ENCODE results near the gene HSP90B1. TPM values are rescaled to one million over a fixed set of nuclear protein-coding genes. Genes with fewer than 3 reads are reported as not detected.

The HSP90B1 gene
- total RNA-seq, 4 donors from 2014 or later = 171 to 346 (median 211) TPM

DNA sequence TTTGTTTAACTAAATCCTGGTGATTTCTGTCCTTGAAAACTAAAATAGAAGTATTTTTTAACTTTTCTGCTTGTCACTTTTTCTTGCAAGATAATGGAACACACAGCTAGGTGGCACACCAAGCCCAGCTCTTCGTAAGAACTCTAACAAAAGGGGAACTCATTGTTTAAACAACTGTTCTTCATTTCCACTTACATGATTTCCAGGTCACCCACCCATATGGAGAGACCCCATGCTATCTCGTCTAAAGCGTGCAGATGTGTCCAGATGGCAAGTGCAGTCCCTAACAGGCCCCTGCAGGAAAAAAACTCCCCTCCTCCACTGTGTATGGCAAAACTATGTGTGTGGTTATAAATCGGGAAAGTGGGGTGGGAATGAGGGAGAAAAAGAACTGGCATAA, 45.9 kb upstream of the HSP90B1 start:
- in situ Hi-C loops (cut with MboI; ENCODE audit: low pct_ligation_motif_present in 1 of 4, low pct_unique_long_range_greater_than_20kb in 1 of 4, low sequenced_read_pairs in 3 of 4) = loop anchor here in 2 of 4 donors (5.0 to 10.0 kb wide), 2 partner anchors 220 to 228 kb away; no protein-coding TSS in a partner anchor
- TF ChIP-seq POLR2A (IDR thresholded peaks at IDR 0.05) = no peak
- TF ChIP-seq, protein P1, sequence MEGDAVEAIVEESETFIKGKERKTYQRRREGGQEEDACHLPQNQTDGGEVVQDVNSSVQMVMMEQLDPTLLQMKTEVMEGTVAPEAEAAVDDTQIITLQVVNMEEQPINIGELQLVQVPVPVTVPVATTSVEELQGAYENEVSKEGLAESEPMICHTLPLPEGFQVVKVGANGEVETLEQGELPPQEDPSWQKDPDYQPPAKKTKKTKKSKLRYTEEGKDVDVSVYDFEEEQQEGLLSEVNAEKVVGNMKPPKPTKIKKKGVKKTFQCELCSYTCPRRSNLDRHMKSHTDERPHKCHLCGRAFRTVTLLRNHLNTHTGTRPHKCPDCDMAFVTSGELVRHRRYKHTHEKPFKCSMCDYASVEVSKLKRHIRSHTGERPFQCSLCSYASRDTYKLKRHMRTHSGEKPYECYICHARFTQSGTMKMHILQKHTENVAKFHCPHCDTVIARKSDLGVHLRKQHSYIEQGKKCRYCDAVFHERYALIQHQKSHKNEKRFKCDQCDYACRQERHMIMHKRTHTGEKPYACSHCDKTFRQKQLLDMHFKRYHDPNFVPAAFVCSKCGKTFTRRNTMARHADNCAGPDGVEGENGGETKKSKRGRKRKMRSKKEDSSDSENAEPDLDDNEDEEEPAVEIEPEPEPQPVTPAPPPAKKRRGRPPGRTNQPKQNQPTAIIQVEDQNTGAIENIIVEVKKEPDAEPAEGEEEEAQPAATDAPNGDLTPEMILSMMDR (IDR thresholded peaks at IDR 0.05) = peak in 1 of 5 experiments; percentile 20
- no peak for TF ChIP-seq POLR2AphosphoS5 (IDR thresholded peaks at IDR 0.05)
- TF ChIP-seq EP300 (IDR thresholded peaks at IDR 0.05; ENCODE audit: low read depth) = no peak
- H3K4me1 ChIP-seq = no peaks in the 10 kb centered on the region
- H3K27me3 ChIP-seq = no peaks in the 10 kb centered on the region
- DNase-seq = peak; percentile 24
- 38 to 53% methylated on average over 3 to 4 of the region's 4 CpGs for WGBS, 2 donors (ENCODE audit: low coverage in 1 of 2)
- no peak overlapping the region for H3K27ac ChIP-seq
- no peaks in the 10 kb centered on the region for H3K36me3 ChIP-seq
- no peak overlapping the region for H3K4me3 ChIP-seq
- intact Hi-C loops (cut with DNase I; ENCODE audit: low total_unique reads) = no loop called here
- H3K9me3 ChIP-seq = no peaks in the 10 kb centered on the region

DNA sequence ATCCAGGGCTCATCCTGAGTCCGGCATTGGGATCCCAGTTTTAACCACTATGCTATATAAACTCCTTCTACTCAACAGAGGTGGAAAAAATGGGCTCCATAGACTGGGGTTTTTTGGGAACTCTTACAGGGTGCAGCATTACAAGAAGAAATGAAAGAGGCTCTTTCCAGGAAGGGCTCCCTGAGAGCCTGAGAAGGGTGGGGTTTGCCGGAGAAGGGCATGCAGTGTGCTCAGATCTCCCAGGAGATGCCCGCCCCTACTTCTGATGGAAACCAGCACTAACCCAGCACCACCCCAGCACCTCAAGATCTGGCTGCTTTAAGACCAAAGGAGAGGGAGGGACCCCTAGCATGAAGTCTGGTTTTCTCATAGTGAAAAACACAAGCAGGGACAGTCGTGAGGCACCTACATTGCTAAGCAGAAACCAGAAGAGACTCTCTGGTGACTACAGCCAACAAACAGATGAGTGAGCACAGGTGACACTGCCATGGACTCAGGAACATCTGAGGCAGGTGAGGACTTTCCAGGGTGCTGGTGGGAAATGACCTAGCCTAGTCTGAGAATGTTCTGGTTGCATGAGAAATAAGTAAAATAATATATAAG, 43.9 kb upstream of the HSP90B1 start:
- Histone ChIP-seq H3K27ac (no peak overlapping the region), H3K4me1 (no peaks in the 10 kb centered on the region), H3K36me3 (no peaks in the 10 kb centered on the region), H3K4me3 (no peak overlapping the region), H3K27me3 (no peaks in the 10 kb centered on the region), H3K9me3 (no peaks in the 10 kb centered on the region)
- intact Hi-C loops (cut with DNase I; ENCODE audit: low total_unique reads) = no loop called here
- no peak for DNase-seq
- in situ Hi-C loops (cut with MboI; ENCODE audit: low pct_ligation_motif_present in 1 of 4, low pct_unique_long_range_greater_than_20kb in 1 of 4, low sequenced_read_pairs in 3 of 4) = loop anchor here in 1 of 4 donors (10.0 kb wide), 1 partner anchor 219 kb away; no protein-coding TSS in a partner anchor
- WGBS, 2 donors (ENCODE audit: low coverage in 1 of 2) = 75% methylated on average over 4 of the region's 4 CpGs; no CpG with 5 or more reads in 1 of the 2 donors
- TF ChIP-seq, protein P1 (IDR thresholded peaks at IDR 0.05) = no peak
- TF ChIP-seq POLR2A (IDR thresholded peaks at IDR 0.05) (no peak), POLR2AphosphoS5 (IDR thresholded peaks at IDR 0.05) (no peak), EP300 (IDR thresholded peaks at IDR 0.05; ENCODE audit: low read depth) (no peak)

DNA sequence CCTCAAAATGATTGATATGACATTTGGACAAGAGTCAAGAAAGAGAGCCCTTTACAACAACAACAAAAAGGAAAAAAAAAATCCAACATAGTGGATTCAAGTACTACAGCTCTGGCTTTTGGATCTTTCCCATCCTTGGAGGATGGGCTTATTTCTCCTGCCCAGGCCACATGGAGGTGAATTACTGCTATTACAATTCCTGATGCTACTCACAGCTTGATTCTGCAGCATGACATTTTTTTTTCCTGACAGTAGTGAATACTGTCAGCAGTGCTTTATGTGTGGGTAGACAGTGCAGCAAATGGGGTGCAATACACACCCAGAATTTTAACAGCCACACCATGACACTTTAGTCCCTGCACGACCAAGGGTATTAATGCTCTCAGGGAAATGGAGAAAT, 42.5 kb upstream of the HSP90B1 start:
- in situ Hi-C loops (cut with MboI; ENCODE audit: low pct_ligation_motif_present in 1 of 4, low pct_unique_long_range_greater_than_20kb in 1 of 4, low sequenced_read_pairs in 3 of 4) = loop anchor here in 1 of 4 donors (10.0 kb wide), 1 partner anchor 217 kb away; no protein-coding TSS in a partner anchor
- TF ChIP-seq POLR2A (IDR thresholded peaks at IDR 0.05) (no peak), POLR2AphosphoS5 (IDR thresholded peaks at IDR 0.05) (no peak), EP300 (IDR thresholded peaks at IDR 0.05; ENCODE audit: low read depth) (no peak)
- TF ChIP-seq, protein P1 (IDR thresholded peaks at IDR 0.05) = no peak
- 67 to 75% methylated on average over 1 of the region's 1 CpG for WGBS, 2 donors (ENCODE audit: low coverage in 1 of 2)
- Histone ChIP-seq H3K36me3 (no peaks in the 10 kb centered on the region), H3K4me3 (no peak overlapping the region), H3K4me1 (no peaks in the 10 kb centered on the region), H3K27ac (no peak overlapping the region), H3K9me3 (no peaks in the 10 kb centered on the region), H3K27me3 (no peaks in the 10 kb centered on the region)
- no peak for DNase-seq
- intact Hi-C loops (cut with DNase I; ENCODE audit: low total_unique reads) = no loop called here

DNA sequence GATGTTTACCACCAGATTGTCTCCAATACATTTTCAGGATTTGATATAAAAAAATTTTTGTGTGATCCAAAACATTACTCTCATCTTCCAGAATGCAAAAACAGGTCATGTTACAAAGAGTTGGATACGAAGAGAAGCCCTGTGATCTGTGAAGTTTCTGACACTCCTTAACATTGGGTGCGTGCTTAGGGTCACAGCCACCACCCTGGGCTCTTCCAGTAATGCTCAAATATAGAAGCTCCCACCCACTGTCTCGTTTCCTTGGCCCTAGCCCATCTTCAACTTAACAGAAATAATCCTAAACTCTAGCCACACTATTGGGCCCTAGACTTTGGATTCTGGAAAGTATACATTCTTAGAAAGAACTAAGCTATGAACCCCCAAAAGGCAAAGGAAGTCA, 32.9 kb upstream of the HSP90B1 start:
- H3K27ac ChIP-seq = no peak overlapping the region
- H3K27me3 ChIP-seq = no peaks in the 10 kb centered on the region
- intact Hi-C loops (cut with DNase I; ENCODE audit: low total_unique reads) (no loop called here), in situ Hi-C loops (cut with MboI; ENCODE audit: low pct_ligation_motif_present in 1 of 4, low pct_unique_long_range_greater_than_20kb in 1 of 4, low sequenced_read_pairs in 3 of 4) (no loop called here)
- WGBS, 2 donors (ENCODE audit: low coverage in 1 of 2) = 47 to 60% methylated on average over 3 of the region's 3 CpGs
- no peak for DNase-seq
- no peaks in the 10 kb centered on the region for H3K4me1 ChIP-seq
- H3K36me3 ChIP-seq = no peaks in the 10 kb centered on the region
- no peaks in the 10 kb centered on the region for H3K9me3 ChIP-seq
- TF ChIP-seq EP300 (IDR thresholded peaks at IDR 0.05; ENCODE audit: low read depth) (no peak), POLR2AphosphoS5 (IDR thresholded peaks at IDR 0.05) (no peak), POLR2A (IDR thresholded peaks at IDR 0.05) (no peak)
- TF ChIP-seq, protein P1 (IDR thresholded peaks at IDR 0.05) = no peak
- no peak overlapping the region for H3K4me3 ChIP-seq

Measured in transverse colon (tissue), 4 donors.